Right lobe of liver (tissue), 6 donors: ENCODE data around the gene TNFAIP8L3. TPM values are rescaled to one million over a fixed set of nuclear protein-coding genes. Genes with fewer than 3 reads are reported as not detected.

Experiments
- ATAC-seq, 4 donors: fragments of 200-7000 bp; cut with Tn5 transposase; one replicate each; pipeline ENCODE4 v1.9.1; 2020; ENCODE audit warnings: mild to moderate bottlenecking in 4 of 4, moderate library complexity in 4 of 4
- DNase-seq, 3 donors: peaks; one replicate each; pipeline ENCODE4 v3.0.0-alpha.2; 2020
- H3K27ac ChIP-seq, 3 donors: fragments of 200-600 bp; one replicate each; pipeline ENCODE4 v1.8.0; 2022
- H3K27me3 ChIP-seq, 2 donors: fragments of 200-600 bp; one replicate each; pipeline ENCODE4 v1.8.0; 2022
- H3K36me3 ChIP-seq, 4 donors: fragments of 200-600 bp; sonication (generic) in 1 of 4; one replicate each; pipeline versions ENCODE4 v1.5.1 to v1.8.0; 2017 to 2022; ENCODE audit warnings: control low read depth in 1 of 4
- H3K4me1 ChIP-seq, 4 donors: fragments of 200-600 bp; sonication (generic) in 1 of 4; one replicate each; pipeline versions ENCODE4 v1.5.1 to v1.8.0; 2017 to 2022; ENCODE audit warnings: control low read depth in 1 of 4
- H3K4me3 ChIP-seq, 3 donors: fragments of 200-600 bp; one replicate each; pipeline ENCODE4 v1.8.0; 2022
- H3K9me3 ChIP-seq, 4 donors: fragments of 200-600 bp; sonication (generic) in 1 of 4; one replicate each; pipeline versions ENCODE4 v1.5.1 to v1.8.0; 2017 to 2022; ENCODE audit warnings: control low read depth in 1 of 4
- CTCF ChIP-seq, 4 donors: fragments of 200-600 bp in 3 of 4; fragments of 450-650 bp in 1 of 4; IDR thresholded peaks; one replicate each; pipeline versions ENCODE4 v1.5.1 to v1.8.0; 2016 to 2022; ENCODE audit warnings: antibody characterized with exemption in 4 of 4, mild to moderate bottlenecking in 2 of 4
- POLR2A ChIP-seq: fragments of 450-650 bp; IDR thresholded peaks from one replicate; pipeline ENCODE4 v1.6.1; 2017; ENCODE audit warnings: antibody characterized with exemption, mild to moderate bottlenecking
- WGBS: methylation state at CpG from one replicate; pipeline ENCODE4 v1.1.6; 2018; ENCODE audit warnings: low coverage, low lambda C conversion rate; ENCODE audit not compliant: insufficient coverage; ENCODE audit errors: missing lambda C conversion rate; 5-methylcytosine and 5-hydroxymethylcytosine counted together
- intact Hi-C, 2 donors: fragments of 100-400 bp; cut with DNase I; formaldehyde crosslinking; loops; one replicate each; pipeline versions ENCODE4 v1.11.2 to v1.14.1; 2022
- total RNA-seq, 6 experiments: library from RNA; depleted of rRNA in 2 of 6; stranded (reverse); fragments of >200 nt in 2 of 6; fragmentation: NEBNext Ultra II Directional in 3 of 6; extraction: Animal tissue kit (Norgen Biotek cat#: 25700) in 3 of 6; gene quantifications; one replicate each; pipeline versions ENCODE4 v1.1.0 to v1.2.4, GENCODE V29; 2016 to 2023
- donor health status: DM: no; HTN: yes; CAD: no.
- donor health status: DM: no; HTN: no; CAD: no.
- donor health status: DM: no; HTN: no; CAD: no.
- donor health status: DM: no; HTN: yes; CAD: no.
- donor health status: DM: no; HTN: yes; CAD: no.

Gene TNFAIP8L3
- total RNA-seq, 6 experiments from 2014 or later = 0.49 to 2.0 (median 0.95) TPM

GRCh38 chr15:51089699-51090453 lies 4.8 kb downstream of the TNFAIP8L3 start:
- Histone ChIP-seq H3K9me3 (no peaks in the 10 kb centered on the region), H3K27me3 (no peaks in the 10 kb centered on the region), H3K27ac (no peak overlapping the region), H3K4me3 (no peak overlapping the region), H3K4me1 (peaks cover 0 to 9% (median 2%) of the 10 kb centered on the region in 4 donors), H3K36me3 (no peaks in the 10 kb centered on the region)
- TF ChIP-seq CTCF (IDR thresholded peaks at IDR 0.05) (no peak), POLR2A (no peak)
- ATAC-seq (no peak), DNase-seq (no peak)
- 52% methylated on average over 4 of the region's 4 CpGs for WGBS
- intact Hi-C loops = no loop called here

GRCh38 chr15:51089041-51089440 lies 5.7 kb downstream of the TNFAIP8L3 start:
- no peak overlapping the region for H3K4me3 ChIP-seq
- ATAC-seq = no peak
- no peaks in the 10 kb centered on the region for H3K27me3 ChIP-seq
- no peaks in the 10 kb centered on the region for H3K9me3 ChIP-seq
- 71% methylated on average over 1 of the region's 1 CpG for WGBS
- no peak overlapping the region for H3K27ac ChIP-seq
- DNase-seq = no peak
- H3K4me1 ChIP-seq = peaks cover 0 to 7% (median 2%) of the 10 kb centered on the region in 4 donors
- intact Hi-C loops = no loop called here
- H3K36me3 ChIP-seq = no peaks in the 10 kb centered on the region
- TF ChIP-seq CTCF (IDR thresholded peaks at IDR 0.05) = no peak
- TF ChIP-seq POLR2A = no peak

GRCh38 chr15:51088585-51088984 lies 6.1 kb downstream of the TNFAIP8L3 start:
- 83% methylated on average over 1 of the region's 2 CpGs for WGBS
- H3K36me3 ChIP-seq = no peaks in the 10 kb centered on the region
- ATAC-seq = no peak
- H3K27ac ChIP-seq = no peak overlapping the region
- no peak for DNase-seq
- intact Hi-C loops = no loop called here
- H3K4me3 ChIP-seq = no peak overlapping the region
- H3K9me3 ChIP-seq = no peaks in the 10 kb centered on the region
- TF ChIP-seq CTCF (IDR thresholded peaks at IDR 0.05) = no peak
- no peak for TF ChIP-seq POLR2A
- H3K27me3 ChIP-seq = no peaks in the 10 kb centered on the region
- H3K4me1 ChIP-seq = peaks cover 0 to 2% (median 0%) of the 10 kb centered on the region in 4 donors

GRCh38 chr15:51087513-51087912 lies 7.2 kb downstream of the TNFAIP8L3 start:
- Histone ChIP-seq H3K4me1 (no peaks in the 10 kb centered on the region), H3K4me3 (no peak overlapping the region), H3K27me3 (no peaks in the 10 kb centered on the region), H3K9me3 (no peaks in the 10 kb centered on the region), H3K27ac (no peak overlapping the region), H3K36me3 (no peaks in the 10 kb centered on the region)
- intact Hi-C loops = no loop called here
- ATAC-seq = no peak
- 89% methylated on average over 1 of the region's 1 CpG for whole genome bisulfite sequencing
- TF ChIP-seq CTCF (IDR thresholded peaks at IDR 0.05) (no peak), POLR2A (no peak)
- DNase-seq = no peak
